Measurements from ENCODE around the gene HBZ. TPM values are rescaled to one million over a fixed set of nuclear protein-coding genes. Genes with fewer than 3 reads are reported as not detected.

Gene HBZ
- total RNA-seq, 2 donors from 2014 or later: not detected

DNA sequence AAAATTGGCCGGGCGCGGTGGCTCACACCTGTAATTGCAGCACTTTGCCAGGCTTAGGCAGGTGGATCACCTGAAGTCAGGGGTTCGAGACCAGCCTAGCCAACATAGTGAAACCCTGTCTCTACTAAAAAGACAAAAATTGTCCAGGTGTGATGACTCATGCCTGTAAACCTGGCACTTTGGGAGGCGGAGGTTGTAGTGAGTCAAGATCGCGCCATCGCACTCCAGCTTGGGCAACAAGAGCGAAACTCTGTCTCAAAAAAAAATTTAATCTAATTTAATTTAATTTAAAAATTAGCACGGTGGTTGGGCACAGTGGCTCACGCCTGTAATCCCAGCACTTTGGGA, 26.2 kb downstream of the HBZ start:
- H3K36me3 ChIP-seq (replicated peaks in 1 of 2; ENCODE audit: insufficient read depth in 1 of 2, low read depth in 2 of 2): no peaks in the 10 kb centered on the region
- no peak for TF ChIP-seq POLR2A (IDR thresholded peaks at IDR 0.05)
- TF ChIP-seq, protein P1, sequence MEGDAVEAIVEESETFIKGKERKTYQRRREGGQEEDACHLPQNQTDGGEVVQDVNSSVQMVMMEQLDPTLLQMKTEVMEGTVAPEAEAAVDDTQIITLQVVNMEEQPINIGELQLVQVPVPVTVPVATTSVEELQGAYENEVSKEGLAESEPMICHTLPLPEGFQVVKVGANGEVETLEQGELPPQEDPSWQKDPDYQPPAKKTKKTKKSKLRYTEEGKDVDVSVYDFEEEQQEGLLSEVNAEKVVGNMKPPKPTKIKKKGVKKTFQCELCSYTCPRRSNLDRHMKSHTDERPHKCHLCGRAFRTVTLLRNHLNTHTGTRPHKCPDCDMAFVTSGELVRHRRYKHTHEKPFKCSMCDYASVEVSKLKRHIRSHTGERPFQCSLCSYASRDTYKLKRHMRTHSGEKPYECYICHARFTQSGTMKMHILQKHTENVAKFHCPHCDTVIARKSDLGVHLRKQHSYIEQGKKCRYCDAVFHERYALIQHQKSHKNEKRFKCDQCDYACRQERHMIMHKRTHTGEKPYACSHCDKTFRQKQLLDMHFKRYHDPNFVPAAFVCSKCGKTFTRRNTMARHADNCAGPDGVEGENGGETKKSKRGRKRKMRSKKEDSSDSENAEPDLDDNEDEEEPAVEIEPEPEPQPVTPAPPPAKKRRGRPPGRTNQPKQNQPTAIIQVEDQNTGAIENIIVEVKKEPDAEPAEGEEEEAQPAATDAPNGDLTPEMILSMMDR (IDR thresholded peaks at IDR 0.05): no peak
- no peak for DNase-seq
- intact Hi-C loops (cut with DNase I): no loop called here
- no peak overlapping the region for H3K27ac ChIP-seq
- no peak for ATAC-seq
- H3K27me3 ChIP-seq: peaks cover 4 to 21% of the 10 kb centered on the region in 2 donors
- no peaks in the 10 kb centered on the region for H3K9me3 ChIP-seq
- H3K4me3 ChIP-seq: no peak overlapping the region
- WGBS, 2 donors: 71 to 76% methylated on average over 11 of the region's 11 CpGs
- peaks cover 18% of the 10 kb centered on the region for H3K4me1 ChIP-seq

DNA sequence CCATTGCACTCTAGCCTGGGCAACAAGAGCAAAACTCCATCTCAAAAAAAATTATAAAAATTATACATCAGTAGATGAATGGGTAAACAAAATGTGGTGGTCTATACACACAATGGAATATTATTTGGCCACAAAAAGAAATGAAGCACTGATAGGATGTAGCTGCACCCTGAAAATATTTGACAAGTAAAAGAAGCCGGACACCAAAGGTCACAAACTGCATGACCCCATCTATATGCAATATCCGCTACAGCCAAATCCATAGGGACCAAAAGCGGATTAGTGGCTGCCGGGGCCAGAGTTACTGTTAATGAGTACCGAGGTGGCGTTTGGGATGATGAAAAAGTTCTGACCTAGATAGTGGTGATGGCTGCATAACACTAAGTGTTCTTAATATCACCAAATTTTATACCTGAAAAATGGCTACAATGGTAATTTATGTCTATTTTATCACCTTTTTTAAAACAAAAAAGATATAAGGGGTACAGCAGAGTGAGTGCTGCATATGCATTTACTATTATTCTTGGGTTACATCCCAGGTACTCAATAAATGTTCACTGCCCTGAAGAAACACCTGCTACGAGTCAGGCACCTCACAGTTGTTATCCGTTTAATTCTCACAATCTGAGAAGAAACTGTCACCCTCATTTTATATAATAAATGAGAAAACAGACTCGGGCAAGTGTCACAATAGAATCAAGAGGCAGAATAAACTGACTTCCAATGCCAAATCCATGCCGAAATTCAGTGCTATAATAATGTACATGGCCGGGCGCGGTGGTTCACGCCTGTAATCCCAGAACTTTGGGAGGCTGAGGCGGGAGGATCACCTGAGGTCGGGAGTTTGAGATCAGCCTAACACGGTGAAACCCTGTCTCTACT, 27.0 kb downstream of the HBZ start:
- Histone ChIP-seq H3K9me3 (no peaks in the 10 kb centered on the region), H3K4me1 (peaks cover 18% of the 10 kb centered on the region), H3K27me3 (peaks cover 4 to 21% of the 10 kb centered on the region in 2 donors), H3K4me3 (no peak overlapping the region), H3K27ac (no peak overlapping the region), H3K36me3 (replicated peaks in 1 of 2; ENCODE audit: insufficient read depth in 1 of 2, low read depth in 2 of 2) (no peaks in the 10 kb centered on the region)
- WGBS, 2 donors: 70 to 72% methylated on average over 17 of the region's 17 CpGs
- intact Hi-C loops (cut with DNase I): no loop called here
- no peak for ATAC-seq
- no peak for TF ChIP-seq POLR2A (IDR thresholded peaks at IDR 0.05)
- TF ChIP-seq, protein P1 (IDR thresholded peaks at IDR 0.05): no peak
- no peak for DNase-seq

DNA sequence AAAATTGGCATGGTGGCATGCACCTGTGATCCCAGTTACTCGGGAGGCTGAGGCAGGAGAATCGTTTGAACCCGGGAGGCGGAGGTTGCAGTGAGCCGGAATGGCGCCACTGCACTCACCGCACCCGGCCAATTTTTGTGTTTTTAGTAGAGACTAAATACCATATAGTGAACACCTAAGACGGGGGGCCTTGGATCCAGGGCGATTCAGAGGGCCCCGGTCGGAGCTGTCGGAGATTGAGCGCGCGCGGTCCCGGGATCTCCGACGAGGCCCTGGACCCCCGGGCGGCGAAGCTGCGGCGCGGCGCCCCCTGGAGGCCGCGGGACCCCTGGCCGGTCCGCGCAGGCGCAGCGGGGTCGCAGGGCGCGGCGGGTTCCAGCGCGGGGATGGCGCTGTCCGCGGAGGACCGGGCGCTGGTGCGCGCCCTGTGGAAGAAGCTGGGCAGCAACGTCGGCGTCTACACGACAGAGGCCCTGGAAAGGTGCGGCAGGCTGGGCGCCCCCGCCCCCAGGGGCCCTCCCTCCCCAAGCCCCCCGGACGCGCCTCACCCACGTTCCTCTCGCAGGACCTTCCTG, 27.7 kb downstream of the HBZ start, which contains the start of gene HBQ1:
Gene HBQ1, plus strand, starts transcription at position 359 of the 575 bp plus-strand sequence. Its CDS starts 28 bp downstream, at position 387.
- Histone ChIP-seq H3K9me3 (no peaks in the 10 kb centered on the region), H3K27me3 (peaks cover 4 to 21% of the 10 kb centered on the region in 2 donors), H3K36me3 (replicated peaks in 1 of 2; ENCODE audit: insufficient read depth in 1 of 2, low read depth in 2 of 2) (no peaks in the 10 kb centered on the region), H3K4me1 (peaks cover 18% of the 10 kb centered on the region), H3K27ac (no peak within 1 kb of the TSS), H3K4me3 (no peak within 1 kb of the TSS)
- no peak for TF ChIP-seq POLR2A (IDR thresholded peaks at IDR 0.05)
- TF ChIP-seq, protein P1 (IDR thresholded peaks at IDR 0.05): peak in 1 of 7 experiments; percentile 18
- WGBS, 2 donors: 15 to 33% methylated on average over 8 to 31 of the region's 59 CpGs
- intact Hi-C loops (cut with DNase I): no loop called here
- DNase-seq (no peak), ATAC-seq (no peak)

DNA sequence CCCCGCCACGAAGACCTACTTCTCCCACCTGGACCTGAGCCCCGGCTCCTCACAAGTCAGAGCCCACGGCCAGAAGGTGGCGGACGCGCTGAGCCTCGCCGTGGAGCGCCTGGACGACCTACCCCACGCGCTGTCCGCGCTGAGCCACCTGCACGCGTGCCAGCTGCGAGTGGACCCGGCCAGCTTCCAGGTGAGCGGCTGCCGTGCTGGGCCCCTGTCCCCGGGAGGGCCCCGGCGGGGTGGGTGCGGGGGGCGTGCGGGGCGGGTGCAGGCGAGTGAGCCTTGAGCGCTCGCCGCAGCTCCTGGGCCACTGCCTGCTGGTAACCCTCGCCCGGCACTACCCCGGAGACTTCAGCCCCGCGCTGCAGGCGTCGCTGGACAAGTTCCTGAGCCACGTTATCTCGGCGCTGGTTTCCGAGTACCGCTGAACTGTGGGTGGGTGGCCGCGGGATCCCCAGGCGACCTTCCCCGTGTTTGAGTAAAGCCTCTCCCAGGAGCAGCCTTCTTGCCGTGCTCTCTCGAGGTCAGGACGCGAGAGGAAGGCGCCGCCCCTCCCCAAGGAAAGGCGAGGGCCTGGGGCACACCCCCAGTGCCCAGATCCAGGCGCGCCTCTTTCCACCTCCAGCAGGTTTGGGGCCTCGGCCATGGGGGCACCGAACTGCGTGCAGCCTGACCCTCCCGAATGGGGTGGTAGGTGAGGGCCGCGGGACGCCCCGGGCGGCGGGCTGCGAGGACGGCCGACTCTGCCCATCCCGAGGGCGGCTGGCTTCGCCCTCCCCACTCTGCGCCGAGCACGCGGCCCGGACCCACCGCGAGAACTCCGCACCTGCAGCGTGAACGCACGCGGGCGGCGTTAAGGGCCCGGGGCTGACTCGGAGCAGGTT, 28.5 kb downstream of the HBZ start:
- WGBS, 2 donors: 3 to 7% methylated on average over 3 to 86 of the region's 89 CpGs
- Histone ChIP-seq H3K36me3 (replicated peaks in 1 of 2; ENCODE audit: insufficient read depth in 1 of 2, low read depth in 2 of 2) (no peaks in the 10 kb centered on the region), H3K27ac (no peak overlapping the region), H3K4me3 (no peak overlapping the region), H3K9me3 (no peaks in the 10 kb centered on the region), H3K27me3 (peaks cover 4 to 21% of the 10 kb centered on the region in 2 donors), H3K4me1 (peaks cover 18% of the 10 kb centered on the region)
- intact Hi-C loops (cut with DNase I): no loop called here
- ATAC-seq: peak; percentile 80
- TF ChIP-seq POLR2A (IDR thresholded peaks at IDR 0.05): no peak
- TF ChIP-seq, protein P1 (IDR thresholded peaks at IDR 0.05): no peak
- DNase-seq: peak; percentile 65 to 79 (median 74)
